Ishikawa (cell line): Measurements from ENCODE around the gene ODAM.

Experiments used
- CEBPB ChIP-seq: IDR thresholded peaks from 2 replicates; pipeline ENCODE4 v1.6.1; 2012
- CREB1 ChIP-seq: IDR thresholded peaks from 2 replicates; pipeline ENCODE4 v1.6.1; 2012; ENCODE audit warnings: low read depth
- EGR1 ChIP-seq: IDR thresholded peaks from 2 replicates; pipeline ENCODE4 v1.6.1; 2012
- EP300 ChIP-seq: IDR thresholded peaks from 2 replicates; pipeline ENCODE4 v1.6.1; 2012; ENCODE audit warnings: borderline replicate concordance
- FOXM1 ChIP-seq: IDR thresholded peaks from 2 replicates; pipeline ENCODE4 v1.6.1; 2012; ENCODE audit warnings: low read depth, borderline replicate concordance
- NFIC ChIP-seq: IDR thresholded peaks from 2 replicates; pipeline ENCODE4 v1.6.1; 2012
- RAD21 ChIP-seq: IDR thresholded peaks from 2 replicates; pipeline ENCODE4 v1.6.1; 2012; ENCODE audit warnings: low read depth
- REST ChIP-seq: IDR thresholded peaks from 2 replicates; pipeline ENCODE4 v1.6.1; 2012; ENCODE audit warnings: low read depth, mild to moderate bottlenecking
- TAF1 ChIP-seq: IDR thresholded peaks from 2 replicates; pipeline ENCODE4 v1.6.1; 2012; ENCODE audit warnings: low read depth, mild to moderate bottlenecking
- TCF12 ChIP-seq: IDR thresholded peaks from 2 replicates; pipeline ENCODE4 v1.6.1; 2012; ENCODE audit warnings: low read depth
- TEAD4 ChIP-seq: IDR thresholded peaks from 2 replicates; pipeline ENCODE4 v1.6.1; 2012
- USF1 ChIP-seq: IDR thresholded peaks from 2 replicates; pipeline ENCODE4 v1.6.1; 2012
- YY1 ChIP-seq: IDR thresholded peaks from 2 replicates; pipeline ENCODE4 v1.6.1; 2012; ENCODE audit warnings: low read depth
- ZBTB7A ChIP-seq: IDR thresholded peaks from 2 replicates; pipeline ENCODE4 v1.6.1; 2012; ENCODE audit warnings: low read depth
- TF ChIP-seq, protein P1 (sequence below): IDR thresholded peaks from 2 replicates; pipeline ENCODE4 v1.6.1; 2012

ODAM gene

GRCh38 chr4:70177090-70177489 is 18.4 kb upstream of the ODAM start:
- TF ChIP-seq EP300: no peak

GRCh38 chr4:70178075-70178660 is 17.4 kb upstream of the ODAM start:
- TF ChIP-seq EGR1 (no peak), NFIC (no peak), TEAD4 (no peak), ZBTB7A (no peak), FOXM1 (no peak), EP300 (no peak), TAF1 (no peak), TCF12 (no peak), RAD21 (no peak)
- TF ChIP-seq, protein P1, sequence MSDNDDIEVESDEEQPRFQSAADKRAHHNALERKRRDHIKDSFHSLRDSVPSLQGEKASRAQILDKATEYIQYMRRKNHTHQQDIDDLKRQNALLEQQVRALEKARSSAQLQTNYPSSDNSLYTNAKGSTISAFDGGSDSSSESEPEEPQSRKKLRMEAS: no peak

DNA sequence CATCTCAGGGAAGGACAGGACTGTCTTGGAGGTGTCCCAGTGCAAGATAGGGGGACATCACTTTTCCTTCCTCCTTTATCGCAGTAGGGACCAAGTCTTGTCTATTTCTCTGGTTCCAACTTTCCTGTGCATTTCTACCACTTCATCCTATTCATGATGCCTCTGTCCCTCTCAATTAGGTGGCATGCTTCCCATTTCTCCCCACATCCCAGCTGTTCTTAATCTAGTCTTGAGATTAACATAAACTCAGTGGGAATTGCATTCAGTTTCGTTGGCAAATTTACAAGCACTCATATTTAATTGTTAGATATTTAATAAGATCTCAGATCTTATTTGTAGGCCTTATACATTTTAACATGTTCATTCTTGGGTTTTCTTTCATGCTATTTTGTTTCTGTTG is 15.7 kb upstream of the ODAM start:
- TF ChIP-seq CEBPB (no peak), RAD21 (no peak), ZBTB7A (no peak), TEAD4 (no peak), EGR1 (no peak), CREB1 (no peak), FOXM1 (no peak), YY1 (no peak), EP300 (no peak)

- TF ChIP-seq TEAD4: no peak
- TF ChIP-seq, protein P1: no peak
- no peak for TF ChIP-seq YY1
- no peak for TF ChIP-seq ZBTB7A
- no peak for TF ChIP-seq FOXM1
- no peak for TF ChIP-seq EGR1
- TF ChIP-seq REST: no peak
- TF ChIP-seq TCF12: no peak
- no peak for TF ChIP-seq CREB1
- no peak for TF ChIP-seq TAF1
Measured at GRCh38 chr4:70181864-70182263, 13.7 kb upstream of the ODAM start.

DNA sequence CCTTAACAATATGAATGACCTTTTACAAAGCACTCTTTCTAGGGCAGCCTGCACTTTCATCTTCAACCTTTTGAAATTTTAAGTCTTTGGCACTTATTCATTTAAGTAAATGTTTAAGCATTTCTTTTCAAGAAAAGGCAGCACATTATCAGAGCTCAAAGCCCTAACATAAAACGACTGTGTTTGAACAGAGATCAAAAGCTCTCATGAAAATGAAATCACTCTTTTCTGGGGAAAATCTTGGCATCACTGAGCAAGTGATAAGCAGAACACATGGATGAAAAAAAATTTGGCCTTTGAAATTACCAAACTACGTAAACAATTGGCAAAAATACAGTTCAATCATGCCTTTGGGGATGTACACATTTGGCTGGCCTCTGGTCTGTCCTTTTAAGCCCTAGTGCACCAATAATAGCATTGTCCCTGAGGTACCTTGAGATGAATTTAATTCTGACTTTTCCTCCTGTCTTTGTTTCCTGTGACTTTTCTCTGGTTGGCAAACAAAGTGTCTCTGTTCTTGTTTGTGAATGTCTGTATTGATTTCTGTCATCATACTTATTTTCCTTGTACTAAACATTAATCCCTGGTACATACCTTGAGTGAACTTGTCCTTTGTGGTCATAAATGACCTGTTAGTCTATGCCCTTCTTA is 12.9 kb upstream of the ODAM start:
- TF ChIP-seq FOXM1 (no peak), REST (no peak), RAD21 (no peak), CREB1 (no peak), USF1 (no peak), TAF1 (no peak), EGR1 (no peak), TCF12 (no peak)
- TF ChIP-seq, protein P1: no peak

DNA sequence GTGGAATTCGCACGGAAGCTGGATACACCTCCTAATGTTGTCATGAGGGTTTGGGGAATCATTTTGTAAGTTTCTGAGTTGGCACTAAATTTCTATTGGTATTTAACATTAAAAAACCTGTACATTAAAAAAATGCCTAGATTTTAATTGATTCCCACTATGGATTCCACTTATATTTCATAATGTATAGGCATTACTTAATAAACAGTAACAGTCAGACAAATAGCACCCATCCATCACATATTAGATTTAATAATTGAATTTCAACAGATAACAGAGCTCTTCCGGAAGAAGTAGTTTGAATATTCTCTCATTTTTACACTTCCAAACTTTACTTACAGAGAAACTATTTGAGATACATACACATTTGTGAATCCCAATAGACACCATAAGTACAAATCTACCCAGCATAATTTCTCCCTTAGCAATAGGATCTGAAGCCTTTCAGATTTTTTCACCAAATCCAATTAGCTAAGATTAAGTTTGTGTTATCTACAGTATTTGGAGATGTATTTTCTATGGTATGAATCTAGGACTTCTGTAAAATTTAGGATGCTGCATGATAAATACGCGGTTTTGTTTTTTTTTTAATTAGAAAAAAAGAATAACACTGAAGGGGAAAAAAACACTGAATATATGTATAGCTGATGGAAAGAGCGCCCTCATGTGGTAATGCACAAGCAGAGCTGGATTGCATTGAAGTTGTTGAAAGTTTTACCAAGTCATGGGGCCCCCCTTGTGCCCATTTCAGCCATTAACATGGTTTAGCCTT is 12.2 kb upstream of the ODAM start:
- TF ChIP-seq RAD21 (peak; percentile 54), YY1 (no peak)
